GM18951 (cell line): ENCODE data around the gene MKI67.

Source experiments
- POLR2A ChIP-seq: IDR thresholded peaks from 4 replicates; pipeline ENCODE4 v1.6.1; 2011; ENCODE audit warnings: mild to moderate bottlenecking; ENCODE audit not compliant: insufficient read length, insufficient read depth; ENCODE audit errors: extremely low read depth
- in situ Hi-C: fragments of 300-500 bp; cut with MboI; formaldehyde crosslinking; loops from one replicate; pipeline ENCODE4 v1.12.0; 2022; ENCODE audit warnings: low sequenced_read_pairs, mixed read lengths, inconsistent platforms; ENCODE audit not compliant: unreplicated experiment

Gene MKI67

DNA sequence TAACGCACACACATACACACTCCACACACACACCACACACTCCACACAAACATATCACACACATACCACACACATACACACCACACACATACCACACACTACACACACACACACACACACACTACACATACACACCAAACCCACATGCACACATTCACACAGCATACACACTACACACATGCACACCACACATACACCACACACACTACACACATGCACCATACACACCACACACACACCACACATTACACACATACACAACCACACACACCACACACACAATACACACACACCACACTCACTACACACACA lies 66.3 kb downstream of the MKI67 start:
- no peak for TF ChIP-seq POLR2A
- in situ Hi-C loops, result no loop called here

DNA sequence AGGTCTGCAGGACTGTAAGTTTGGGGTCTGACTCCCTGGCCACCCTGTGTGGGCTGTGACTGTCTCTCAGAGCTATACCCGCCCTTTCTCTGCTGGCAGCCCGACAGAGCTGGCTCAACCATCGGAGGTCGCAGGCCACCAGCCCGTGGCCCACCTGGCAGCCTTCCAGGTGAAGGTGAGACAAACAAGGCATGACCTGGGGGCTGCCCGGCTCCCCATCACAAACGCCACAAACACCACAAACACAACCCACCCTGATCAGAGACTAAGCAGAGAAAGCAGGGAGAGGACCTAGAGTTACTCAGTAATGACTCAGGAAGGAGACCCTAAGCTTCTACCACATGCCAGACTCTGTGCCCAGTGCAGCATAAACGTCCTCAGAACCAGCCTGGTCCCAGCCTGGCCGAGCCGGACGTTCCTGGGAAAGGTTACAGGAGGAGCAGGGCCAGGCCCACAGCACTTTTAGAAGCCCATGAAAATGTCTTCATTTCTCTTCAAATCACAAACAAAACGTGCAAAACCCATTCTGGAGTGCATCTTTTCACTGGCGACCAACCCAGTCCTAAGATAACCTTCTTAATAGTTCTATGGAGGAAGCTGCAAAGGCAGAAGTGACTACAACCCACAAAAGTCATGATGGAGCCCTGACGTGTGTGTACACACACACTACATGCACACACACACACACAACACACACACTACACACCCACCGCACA lies 66.8 kb downstream of the MKI67 start:
- in situ Hi-C loops, result no loop called here

GRCh38 chr10:128058750-128059134 lies 67.5 kb downstream of the MKI67 start:
- in situ Hi-C loops, result no loop called here
- no peak for TF ChIP-seq POLR2A

More for the DNA sequence above, 66.8 kb downstream of the MKI67 start:
- TF ChIP-seq POLR2A, result no peak

GRCh38 chr10:128058106-128058749 lies 68.0 kb downstream of the MKI67 start:
- TF ChIP-seq POLR2A, result no peak
- in situ Hi-C loops, result no loop called here

GRCh38 chr10:128056303-128057050 lies 69.7 kb downstream of the MKI67 start:
- TF ChIP-seq POLR2A, result no peak

GRCh38 chr10:128055061-128055868 lies 71.0 kb downstream of the MKI67 start:
- TF ChIP-seq POLR2A, result no peak

More at GRCh38 chr10:128056303-128057050, 69.7 kb downstream of the MKI67 start:
- in situ Hi-C loops, result no loop called here

DNA sequence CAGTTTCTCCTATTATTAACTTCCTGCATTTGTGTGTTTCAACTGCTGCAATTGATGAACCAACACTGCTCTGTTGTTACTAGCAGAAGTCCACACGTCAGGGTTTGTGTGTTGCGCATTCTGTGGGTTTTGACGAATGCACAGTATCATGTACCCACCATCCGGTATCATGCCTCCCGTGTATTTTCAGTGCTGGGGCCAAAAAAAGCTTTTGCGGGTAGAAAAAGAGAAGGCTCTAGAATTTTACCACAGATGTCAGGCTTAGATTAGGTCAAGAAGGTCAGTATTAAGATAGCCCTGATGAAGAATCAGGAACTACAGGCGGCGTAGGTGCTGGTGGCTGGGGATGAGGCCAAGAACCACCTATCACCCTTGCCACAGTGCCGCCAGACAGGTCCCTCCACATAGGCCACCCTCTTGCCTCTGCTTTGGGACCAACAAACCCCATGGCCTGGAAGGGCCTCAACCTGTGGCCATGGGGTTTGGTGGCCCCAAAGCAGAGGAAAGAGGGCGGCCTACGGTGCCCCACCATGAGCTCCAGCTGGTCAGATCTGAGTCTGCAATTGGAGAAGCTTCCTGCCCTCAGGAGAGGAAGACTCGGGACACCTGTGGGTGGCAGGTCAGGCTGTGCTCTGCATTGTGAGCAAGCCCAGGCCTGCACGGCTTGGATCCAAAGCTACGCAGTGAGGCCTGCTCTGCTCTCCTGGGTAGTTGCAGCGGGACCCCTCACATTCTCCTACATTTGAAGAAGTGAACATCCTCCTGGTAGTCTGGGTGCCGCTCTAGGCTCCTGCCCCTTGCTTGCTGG lies 71.9 kb downstream of the MKI67 start:
- in situ Hi-C loops, result no loop called here
- TF ChIP-seq POLR2A, result no peak

More at GRCh38 chr10:128055061-128055868, 71.0 kb downstream of the MKI67 start:
- in situ Hi-C loops, result no loop called here

DNA sequence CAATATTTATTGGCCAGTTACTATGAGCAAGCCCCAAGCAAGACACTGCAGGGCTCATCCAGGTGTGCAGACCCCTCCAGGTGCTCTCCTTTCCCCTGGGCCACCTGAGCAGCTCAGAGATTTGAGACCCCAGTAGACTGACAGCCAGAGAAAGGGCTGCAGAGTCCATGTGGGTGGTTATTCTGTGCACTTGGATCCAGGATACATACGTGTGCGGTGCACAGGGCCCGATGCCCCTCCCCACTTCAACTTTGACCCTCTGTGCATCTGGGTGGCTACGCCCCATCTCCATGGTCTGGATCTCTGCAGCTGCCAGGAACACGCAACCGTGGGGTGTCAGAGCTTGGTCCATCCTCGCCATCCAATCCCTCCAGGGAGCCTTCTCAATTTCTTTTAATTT lies 72.9 kb downstream of the MKI67 start:
- in situ Hi-C loops, result no loop called here
- TF ChIP-seq POLR2A, result no peak

- in situ Hi-C loops, result no loop called here
These were observed 73.5 kb downstream of the MKI67 start for GRCh38 chr10:128052696-128053095.

GRCh38 chr10:128051548-128051947 lies 74.7 kb downstream of the MKI67 start:
- TF ChIP-seq POLR2A, result no peak

More at GRCh38 chr10:128052696-128053095, 73.5 kb downstream of the MKI67 start:
- no peak for TF ChIP-seq POLR2A

DNA sequence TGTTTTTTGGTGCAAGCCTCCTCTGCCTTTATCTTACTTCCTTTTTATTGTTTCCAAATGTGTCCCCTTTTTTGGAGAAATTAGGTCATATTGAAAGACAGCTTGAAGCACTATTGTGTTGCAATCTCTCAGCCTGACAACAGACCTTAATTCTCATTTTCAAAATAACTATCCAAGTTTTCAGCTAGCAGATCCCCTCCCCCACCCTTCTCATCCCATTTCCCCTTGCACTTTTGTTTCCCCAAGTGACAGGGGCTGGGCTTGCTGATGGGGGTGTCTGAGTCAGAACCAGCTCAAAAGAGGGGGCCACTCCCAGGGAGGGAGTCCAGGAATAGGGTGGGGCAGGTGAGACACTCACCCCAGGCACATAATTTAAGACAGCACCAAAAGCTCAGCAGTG lies 75.3 kb downstream of the MKI67 start:
- no peak for TF ChIP-seq POLR2A
- in situ Hi-C loops, result no loop called here

More at GRCh38 chr10:128051548-128051947, 74.7 kb downstream of the MKI67 start:
- in situ Hi-C loops, result no loop called here

DNA sequence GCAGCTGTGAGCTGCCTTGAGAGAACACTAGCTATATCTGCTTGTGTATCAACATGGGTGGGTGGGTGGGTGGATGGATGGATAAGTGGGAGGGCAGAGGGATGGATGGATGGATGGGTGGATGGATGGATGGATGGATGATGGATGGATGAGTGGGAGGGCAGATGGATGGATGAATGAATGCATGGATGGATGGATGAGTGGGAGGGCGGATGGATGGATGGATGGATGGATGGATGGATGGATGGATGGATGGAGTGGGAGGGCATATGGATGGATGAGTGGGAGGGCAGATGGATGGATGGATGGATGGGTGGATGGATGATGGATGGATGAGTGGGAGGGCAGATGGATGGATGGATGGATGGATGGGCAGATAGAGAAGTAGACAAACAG lies 76.1 kb downstream of the MKI67 start:
- in situ Hi-C loops, result no loop called here
- TF ChIP-seq POLR2A, result no peak

GRCh38 chr10:128049226-128050120 lies 76.8 kb downstream of the MKI67 start:
- in situ Hi-C loops, result no loop called here
- no peak for TF ChIP-seq POLR2A
